ENCODE results near the gene NELL1.

NELL1 gene

DNA sequence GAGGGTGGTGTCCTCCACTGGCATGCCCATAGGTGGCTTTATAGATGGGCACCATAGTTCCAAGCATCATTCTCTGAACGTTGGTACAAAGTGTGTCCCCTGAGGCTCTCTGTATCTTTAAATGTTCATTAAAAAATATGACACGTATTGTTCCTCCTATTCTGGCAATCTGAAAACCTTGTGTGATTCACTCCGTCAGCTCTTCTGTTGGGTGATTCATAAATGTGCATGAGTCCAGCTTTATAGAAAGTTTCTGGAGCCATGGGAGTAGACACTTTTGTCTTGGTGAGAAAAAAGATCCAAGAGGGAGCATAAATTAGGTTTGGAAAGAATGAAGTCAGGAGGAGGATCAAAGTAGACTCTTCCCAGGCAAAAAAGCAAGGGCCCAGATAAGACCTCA lies 728.8 kb downstream of the NELL1 start:
- TF ChIP-seq CTCF (IDR thresholded peaks at IDR 0.05; ENCODE audit: low read depth, low read length) = no peak
- no peak for DNase-seq (ENCODE audit: low read depth in 2 of 2)
- H3K4me3 ChIP-seq (replicated peaks in 1 of 2; ENCODE audit: low read depth in 2 of 2, low read length in 2 of 2) = no peak overlapping the region

GRCh38 chr11:21401496-21401895 lies 732.1 kb downstream of the NELL1 start:
- no peak for DNase-seq (ENCODE audit: low read depth in 2 of 2)
- no peak for TF ChIP-seq CTCF (IDR thresholded peaks at IDR 0.05; ENCODE audit: low read depth, low read length)
- no peak overlapping the region for H3K4me3 ChIP-seq (replicated peaks in 1 of 2; ENCODE audit: low read depth in 2 of 2, low read length in 2 of 2)

DNA sequence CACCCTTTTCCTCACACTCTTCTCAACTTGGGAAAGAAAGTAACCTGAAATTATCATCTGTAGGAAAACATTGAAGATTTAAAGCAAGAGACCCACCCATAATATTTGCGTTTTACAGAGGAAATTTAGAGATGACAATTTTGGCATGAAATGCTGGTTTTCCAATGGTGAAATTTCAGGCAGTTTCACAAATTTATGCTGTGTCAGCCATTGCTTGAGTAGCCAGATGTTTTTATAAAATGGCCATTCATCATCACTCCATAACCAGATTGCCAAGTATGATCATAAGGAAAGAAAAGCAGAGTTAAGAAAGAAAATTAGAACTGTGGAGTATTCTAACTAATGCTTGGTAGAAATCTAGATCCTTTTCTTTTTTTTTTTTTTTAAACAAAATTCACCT lies 732.9 kb downstream of the NELL1 start:
- no peak for DNase-seq (ENCODE audit: low read depth in 2 of 2)
- TF ChIP-seq CTCF (IDR thresholded peaks at IDR 0.05; ENCODE audit: low read depth, low read length) = no peak
- no peak overlapping the region for H3K4me3 ChIP-seq (replicated peaks in 1 of 2; ENCODE audit: low read depth in 2 of 2, low read length in 2 of 2)

GRCh38 chr11:21403069-21403468 lies 733.7 kb downstream of the NELL1 start:
- no peak for DNase-seq (ENCODE audit: low read depth in 2 of 2)
- H3K4me3 ChIP-seq (replicated peaks in 1 of 2; ENCODE audit: low read depth in 2 of 2, low read length in 2 of 2) = no peak overlapping the region
- no peak for TF ChIP-seq CTCF (IDR thresholded peaks at IDR 0.05; ENCODE audit: low read depth, low read length)

- no peak for DNase-seq (ENCODE audit: low read depth in 2 of 2)
- no peak overlapping the region for H3K4me3 ChIP-seq (replicated peaks in 1 of 2; ENCODE audit: low read depth in 2 of 2, low read length in 2 of 2)
- TF ChIP-seq CTCF (IDR thresholded peaks at IDR 0.05; ENCODE audit: low read depth, low read length) = no peak
These were observed 736.0 kb downstream of the NELL1 start for GRCh38 chr11:21405422-21405821.

GRCh38 chr11:21410513-21410912 lies 741.1 kb downstream of the NELL1 start:
- DNase-seq (ENCODE audit: low read depth in 2 of 2) = no peak
- TF ChIP-seq CTCF (IDR thresholded peaks at IDR 0.05; ENCODE audit: low read depth, low read length) = no peak
- H3K4me3 ChIP-seq (replicated peaks in 1 of 2; ENCODE audit: low read depth in 2 of 2, low read length in 2 of 2) = no peak overlapping the region

DNA sequence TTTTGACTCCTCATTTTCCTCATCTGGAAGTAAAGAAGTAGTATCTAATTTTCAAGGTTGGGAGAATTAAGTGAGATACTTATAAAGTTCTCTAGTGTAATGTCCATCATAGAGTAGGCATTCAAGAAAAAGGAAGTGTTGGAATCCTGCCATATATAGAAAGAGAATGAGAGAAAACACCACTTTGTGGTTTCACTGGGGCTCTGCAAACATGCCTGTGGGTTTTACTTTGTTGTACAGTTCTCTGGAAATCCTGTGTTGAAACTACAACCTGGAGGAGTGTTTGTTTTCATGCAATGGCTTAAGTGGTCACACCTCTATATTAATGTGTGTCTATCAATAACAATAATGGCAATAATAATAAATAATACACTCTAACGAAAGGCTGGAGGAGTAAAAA lies 741.7 kb downstream of the NELL1 start:
- no peak overlapping the region for H3K4me3 ChIP-seq (replicated peaks in 1 of 2; ENCODE audit: low read depth in 2 of 2, low read length in 2 of 2)
- no peak for TF ChIP-seq CTCF (IDR thresholded peaks at IDR 0.05; ENCODE audit: low read depth, low read length)
- DNase-seq (ENCODE audit: low read depth in 2 of 2) = no peak

All from cardiac fibroblast (primary cell).